K562 (cell line): Measurements from ENCODE around the gene RASL12.

ENCODE experiments used
- CHD1 ChIP-seq: fragments of 200-600 bp; sonication (generic); IDR thresholded peaks from one replicate; pipeline ENCODE4 v1.6.1; 2012; ENCODE audit warnings: mild to moderate bottlenecking, moderate library complexity, low read length, inconsistent platforms
- CTCF ChIP-seq, 3 experiments: IDR thresholded peaks in 2 of 3; conservative IDR thresholded peaks in 1 of 3; 2 replicates each; pipeline ENCODE4 v1.5.1; 2011 to 2012; ENCODE audit warnings: low read length in 3 of 3, mild to moderate bottlenecking in 3 of 3, control low read depth in 2 of 3, improper control_type of control experiment in 1 of 3, inconsistent platforms in 1 of 3, low read depth in 1 of 3, mixed read lengths in 1 of 3, moderate library complexity in 1 of 3; ENCODE audit not compliant: insufficient read depth in 2 of 3
- DNMT1 ChIP-seq: fragments of 450-650 bp; IDR thresholded peaks from 2 replicates; pipeline ENCODE4 v1.6.1; 2016; ENCODE audit warnings: antibody characterized with exemption, mild to moderate bottlenecking
- EP300 ChIP-seq: IDR thresholded peaks from 2 replicates; pipeline ENCODE4 v1.6.1; 2012; ENCODE audit warnings: low read length, improper control_type of control experiment
- ETV1 ChIP-seq: fragments of 450-650 bp; conservative IDR thresholded peaks from 2 replicates; pipeline ENCODE4 v1.6.1; 2016; ENCODE audit warnings: missing genetic modification characterization, control low read depth, low read depth, missing compliant biosample characterization
- GATAD2B ChIP-seq: fragments of 450-650 bp; IDR thresholded peaks from 2 replicates; pipeline ENCODE4 v1.6.1; 2017; ENCODE audit warnings: mild to moderate bottlenecking, borderline replicate concordance
- GTF2F1 ChIP-seq: IDR thresholded peaks from 2 replicates; pipeline ENCODE4 v1.6.1; 2011; ENCODE audit warnings: low read depth, low read length, improper control_type of control experiment
- HEY1 ChIP-seq: fragments of 250-450 bp; sonication (Bioruptor Pico); IDR thresholded peaks from 2 replicates; pipeline ENCODE4 v1.5.0; 2020; ENCODE audit warnings: mild to moderate bottlenecking, moderate library complexity, borderline replicate concordance
- POLR2A ChIP-seq: fragments of 450-650 bp; conservative IDR thresholded peaks from 2 replicates; pipeline ENCODE4 v1.6.1; 2016
- XRCC4 ChIP-seq: IDR thresholded peaks from one replicate; pipeline ENCODE4 v1.6.1; 2011; ENCODE audit not compliant: insufficient read depth, insufficient read length; ENCODE audit errors: extremely low read depth
- ZNF311 ChIP-seq: fragments of 250-450 bp; sonication (Bioruptor Pico); IDR thresholded peaks from 2 replicates; pipeline ENCODE4 v1.4.0; 2020; ENCODE audit warnings: mild to moderate bottlenecking, moderate library complexity
- TF ChIP-seq, protein P1 (sequence below): fragments of 200-600 bp; sonication (generic); IDR thresholded peaks from one replicate; pipeline ENCODE4 v1.6.1; 2012; ENCODE audit warnings: mild to moderate bottlenecking, low read depth, low read length, inconsistent platforms
- TF ChIP-seq, protein P2 (sequence below): fragments of 250-450 bp; sonication (Bioruptor Pico); IDR thresholded peaks from 2 replicates; pipeline ENCODE4 v1.5.0; 2021; ENCODE audit warnings: mild to moderate bottlenecking, borderline replicate concordance

DNA sequence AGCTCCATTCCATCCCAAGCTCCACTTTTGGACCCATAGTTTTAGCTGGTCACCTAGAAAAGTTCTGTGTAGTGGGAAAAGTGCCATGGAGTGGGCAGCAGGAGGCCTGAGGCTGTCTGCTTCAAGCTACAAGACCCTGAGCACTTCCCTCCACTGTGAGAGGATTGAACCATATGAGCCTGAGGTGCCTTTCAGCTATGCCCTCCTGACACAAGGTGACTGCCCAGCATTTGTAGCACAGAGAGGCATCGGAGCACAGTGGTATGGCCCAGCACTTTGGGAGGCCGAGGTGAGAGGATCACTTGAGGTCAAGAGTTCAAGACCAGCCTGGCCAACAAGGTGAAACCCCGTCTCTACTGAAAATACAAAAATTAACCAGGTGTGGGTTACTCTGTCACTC, 4.8 kb upstream of the RASL12 start:
- TF ChIP-seq EP300, result no peak
- no peak for TF ChIP-seq CHD1
- TF ChIP-seq CTCF (IDR thresholded peaks at IDR 0.05 in 2 of 3, conservative IDR thresholded peaks at IDR 0.05 in 1 of 3; ENCODE audit: insufficient read depth in 2 of 3, low read depth in 1 of 3, low read length in 3 of 3), result no peak
- TF ChIP-seq POLR2A, result no peak
- no peak for TF ChIP-seq ETV1 (tag)
- no peak for TF ChIP-seq HEY1 (CRISPR knock-in tag)
- TF ChIP-seq ZNF311, result no peak
- TF ChIP-seq, protein P1, sequence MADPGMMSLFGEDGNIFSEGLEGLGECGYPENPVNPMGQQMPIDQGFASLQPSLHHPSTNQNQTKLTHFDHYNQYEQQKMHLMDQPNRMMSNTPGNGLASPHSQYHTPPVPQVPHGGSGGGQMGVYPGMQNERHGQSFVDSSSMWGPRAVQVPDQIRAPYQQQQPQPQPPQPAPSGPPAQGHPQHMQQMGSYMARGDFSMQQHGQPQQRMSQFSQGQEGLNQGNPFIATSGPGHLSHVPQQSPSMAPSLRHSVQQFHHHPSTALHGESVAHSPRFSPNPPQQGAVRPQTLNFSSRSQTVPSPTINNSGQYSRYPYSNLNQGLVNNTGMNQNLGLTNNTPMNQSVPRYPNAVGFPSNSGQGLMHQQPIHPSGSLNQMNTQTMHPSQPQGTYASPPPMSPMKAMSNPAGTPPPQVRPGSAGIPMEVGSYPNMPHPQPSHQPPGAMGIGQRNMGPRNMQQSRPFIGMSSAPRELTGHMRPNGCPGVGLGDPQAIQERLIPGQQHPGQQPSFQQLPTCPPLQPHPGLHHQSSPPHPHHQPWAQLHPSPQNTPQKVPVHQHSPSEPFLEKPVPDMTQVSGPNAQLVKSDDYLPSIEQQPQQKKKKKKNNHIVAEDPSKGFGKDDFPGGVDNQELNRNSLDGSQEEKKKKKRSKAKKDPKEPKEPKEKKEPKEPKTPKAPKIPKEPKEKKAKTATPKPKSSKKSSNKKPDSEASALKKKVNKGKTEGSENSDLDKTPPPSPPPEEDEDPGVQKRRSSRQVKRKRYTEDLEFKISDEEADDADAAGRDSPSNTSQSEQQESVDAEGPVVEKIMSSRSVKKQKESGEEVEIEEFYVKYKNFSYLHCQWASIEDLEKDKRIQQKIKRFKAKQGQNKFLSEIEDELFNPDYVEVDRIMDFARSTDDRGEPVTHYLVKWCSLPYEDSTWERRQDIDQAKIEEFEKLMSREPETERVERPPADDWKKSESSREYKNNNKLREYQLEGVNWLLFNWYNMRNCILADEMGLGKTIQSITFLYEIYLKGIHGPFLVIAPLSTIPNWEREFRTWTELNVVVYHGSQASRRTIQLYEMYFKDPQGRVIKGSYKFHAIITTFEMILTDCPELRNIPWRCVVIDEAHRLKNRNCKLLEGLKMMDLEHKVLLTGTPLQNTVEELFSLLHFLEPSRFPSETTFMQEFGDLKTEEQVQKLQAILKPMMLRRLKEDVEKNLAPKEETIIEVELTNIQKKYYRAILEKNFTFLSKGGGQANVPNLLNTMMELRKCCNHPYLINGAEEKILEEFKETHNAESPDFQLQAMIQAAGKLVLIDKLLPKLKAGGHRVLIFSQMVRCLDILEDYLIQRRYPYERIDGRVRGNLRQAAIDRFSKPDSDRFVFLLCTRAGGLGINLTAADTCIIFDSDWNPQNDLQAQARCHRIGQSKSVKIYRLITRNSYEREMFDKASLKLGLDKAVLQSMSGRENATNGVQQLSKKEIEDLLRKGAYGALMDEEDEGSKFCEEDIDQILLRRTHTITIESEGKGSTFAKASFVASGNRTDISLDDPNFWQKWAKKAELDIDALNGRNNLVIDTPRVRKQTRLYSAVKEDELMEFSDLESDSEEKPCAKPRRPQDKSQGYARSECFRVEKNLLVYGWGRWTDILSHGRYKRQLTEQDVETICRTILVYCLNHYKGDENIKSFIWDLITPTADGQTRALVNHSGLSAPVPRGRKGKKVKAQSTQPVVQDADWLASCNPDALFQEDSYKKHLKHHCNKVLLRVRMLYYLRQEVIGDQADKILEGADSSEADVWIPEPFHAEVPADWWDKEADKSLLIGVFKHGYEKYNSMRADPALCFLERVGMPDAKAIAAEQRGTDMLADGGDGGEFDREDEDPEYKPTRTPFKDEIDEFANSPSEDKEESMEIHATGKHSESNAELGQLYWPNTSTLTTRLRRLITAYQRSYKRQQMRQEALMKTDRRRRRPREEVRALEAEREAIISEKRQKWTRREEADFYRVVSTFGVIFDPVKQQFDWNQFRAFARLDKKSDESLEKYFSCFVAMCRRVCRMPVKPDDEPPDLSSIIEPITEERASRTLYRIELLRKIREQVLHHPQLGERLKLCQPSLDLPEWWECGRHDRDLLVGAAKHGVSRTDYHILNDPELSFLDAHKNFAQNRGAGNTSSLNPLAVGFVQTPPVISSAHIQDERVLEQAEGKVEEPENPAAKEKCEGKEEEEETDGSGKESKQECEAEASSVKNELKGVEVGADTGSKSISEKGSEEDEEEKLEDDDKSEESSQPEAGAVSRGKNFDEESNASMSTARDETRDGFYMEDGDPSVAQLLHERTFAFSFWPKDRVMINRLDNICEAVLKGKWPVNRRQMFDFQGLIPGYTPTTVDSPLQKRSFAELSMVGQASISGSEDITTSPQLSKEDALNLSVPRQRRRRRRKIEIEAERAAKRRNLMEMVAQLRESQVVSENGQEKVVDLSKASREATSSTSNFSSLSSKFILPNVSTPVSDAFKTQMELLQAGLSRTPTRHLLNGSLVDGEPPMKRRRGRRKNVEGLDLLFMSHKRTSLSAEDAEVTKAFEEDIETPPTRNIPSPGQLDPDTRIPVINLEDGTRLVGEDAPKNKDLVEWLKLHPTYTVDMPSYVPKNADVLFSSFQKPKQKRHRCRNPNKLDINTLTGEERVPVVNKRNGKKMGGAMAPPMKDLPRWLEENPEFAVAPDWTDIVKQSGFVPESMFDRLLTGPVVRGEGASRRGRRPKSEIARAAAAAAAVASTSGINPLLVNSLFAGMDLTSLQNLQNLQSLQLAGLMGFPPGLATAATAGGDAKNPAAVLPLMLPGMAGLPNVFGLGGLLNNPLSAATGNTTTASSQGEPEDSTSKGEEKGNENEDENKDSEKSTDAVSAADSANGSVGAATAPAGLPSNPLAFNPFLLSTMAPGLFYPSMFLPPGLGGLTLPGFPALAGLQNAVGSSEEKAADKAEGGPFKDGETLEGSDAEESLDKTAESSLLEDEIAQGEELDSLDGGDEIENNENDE, result no peak
- no peak for TF ChIP-seq GATAD2B
- no peak for TF ChIP-seq DNMT1
- no peak for TF ChIP-seq GTF2F1
- no peak for TF ChIP-seq XRCC4
- TF ChIP-seq, protein P2, sequence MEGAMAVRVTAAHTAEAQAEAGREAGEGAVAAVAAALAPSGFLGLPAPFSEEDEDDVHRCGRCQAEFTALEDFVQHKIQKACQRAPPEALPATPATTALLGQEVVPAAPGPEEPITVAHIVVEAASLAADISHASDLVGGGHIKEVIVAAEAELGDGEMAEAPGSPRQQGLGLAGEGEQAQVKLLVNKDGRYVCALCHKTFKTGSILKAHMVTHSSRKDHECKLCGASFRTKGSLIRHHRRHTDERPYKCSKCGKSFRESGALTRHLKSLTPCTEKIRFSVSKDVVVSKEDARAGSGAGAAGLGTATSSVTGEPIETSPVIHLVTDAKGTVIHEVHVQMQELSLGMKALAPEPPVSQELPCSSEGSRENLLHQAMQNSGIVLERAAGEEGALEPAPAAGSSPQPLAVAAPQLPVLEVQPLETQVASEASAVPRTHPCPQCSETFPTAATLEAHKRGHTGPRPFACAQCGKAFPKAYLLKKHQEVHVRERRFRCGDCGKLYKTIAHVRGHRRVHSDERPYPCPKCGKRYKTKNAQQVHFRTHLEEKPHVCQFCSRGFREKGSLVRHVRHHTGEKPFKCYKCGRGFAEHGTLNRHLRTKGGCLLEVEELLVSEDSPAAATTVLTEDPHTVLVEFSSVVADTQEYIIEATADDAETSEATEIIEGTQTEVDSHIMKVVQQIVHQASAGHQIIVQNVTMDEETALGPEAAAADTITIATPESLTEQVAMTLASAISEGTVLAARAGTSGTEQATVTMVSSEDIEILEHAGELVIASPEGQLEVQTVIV (CRISPR knock-in tag), result no peak
